GM23338 (cell line): Measurements from ENCODE around the gene SFRP2. TPM values are rescaled to one million over a fixed set of nuclear protein-coding genes. Genes with fewer than 3 reads are reported as not detected.

Experiments
- ATAC-seq: fragments of 200-7000 bp; cut with Tn5 transposase; 3 replicates; pipeline ENCODE4 v1.9.1; 2020
- DNase-seq: peaks from one replicate; pipeline ENCODE4 v3.0.0-alpha.2; 2015; ENCODE audit warnings: low spot score
- H2AFZ ChIP-seq: fragments of 200-600 bp; sonication (generic); 2 replicates; pipeline ENCODE4 v1.8.0; 2016; ENCODE audit warnings: antibody characterized with exemption, mild to moderate bottlenecking, moderate library complexity
- H3F3A ChIP-seq: fragments of 200-600 bp; sonication (generic); replicated peaks from 2 replicates; pipeline ENCODE4 v1.8.0; 2017; ENCODE audit warnings: antibody characterized with exemption, mixed run types, low read depth
- H3K27ac ChIP-seq: fragments of 200-600 bp; sonication (generic); 2 replicates; pipeline ENCODE4 v1.6.1; 2016; ENCODE audit warnings: low read depth
- H3K27me3 ChIP-seq: fragments of 200-600 bp; sonication (generic); 2 replicates; pipeline ENCODE4 v1.8.0; 2016; ENCODE audit warnings: mild to moderate bottlenecking, mixed run types, moderate library complexity; ENCODE audit not compliant: insufficient read depth
- H3K36me3 ChIP-seq: fragments of 200-600 bp; sonication (generic); 2 replicates; pipeline ENCODE4 v1.8.0; 2016; ENCODE audit warnings: mild to moderate bottlenecking; ENCODE audit not compliant: insufficient read depth
- H3K4me1 ChIP-seq: fragments of 200-600 bp; sonication (generic); 2 replicates; pipeline ENCODE4 v1.8.0; 2016; ENCODE audit warnings: mild to moderate bottlenecking, moderate library complexity; ENCODE audit not compliant: insufficient read depth
- H3K4me2 ChIP-seq: fragments of 200-600 bp; sonication (generic); 2 replicates; pipeline ENCODE4 v1.7.1; 2017; ENCODE audit warnings: mixed run types
- H3K4me3 ChIP-seq: fragments of 200-600 bp; sonication (generic); 2 replicates; pipeline ENCODE4 v1.6.1; 2016; ENCODE audit warnings: mixed run types
- H3K79me2 ChIP-seq: fragments of 200-600 bp; sonication (generic); replicated peaks from 2 replicates; pipeline ENCODE4 v1.8.0; 2017; ENCODE audit warnings: mild to moderate bottlenecking; ENCODE audit not compliant: insufficient read depth
- H3K9me2 ChIP-seq: fragments of 200-600 bp; sonication (generic); 2 replicates; pipeline ENCODE4 v1.8.0; 2017; ENCODE audit not compliant: insufficient read depth
- H4K20me1 ChIP-seq: fragments of 200-600 bp; sonication (generic); replicated peaks from 2 replicates; pipeline ENCODE4 v1.8.0; 2017; ENCODE audit warnings: mild to moderate bottlenecking; ENCODE audit not compliant: insufficient read depth
- H3K27ac Mint-ChIP-seq: 2 replicates; pipeline ENCODE4 v1.8.0; 2020; ENCODE audit warnings: inconsistent platforms, mild to moderate bottlenecking, moderate library complexity, mixed read lengths
- H3K27me3 Mint-ChIP-seq: 3 replicates; pipeline ENCODE4 v1.8.0; 2022; ENCODE audit warnings: low read depth, mild to moderate bottlenecking, moderate library complexity, mixed read lengths, inconsistent platforms; ENCODE audit not compliant: insufficient read depth, poor library complexity
- H3K36me3 Mint-ChIP-seq: 3 replicates; pipeline ENCODE4 v1.8.0; 2021; ENCODE audit warnings: low read depth, mild to moderate bottlenecking, inconsistent platforms, moderate library complexity, mixed read lengths
- H3K4me1 Mint-ChIP-seq: 3 replicates; pipeline ENCODE4 v1.8.0; 2020; ENCODE audit warnings: mild to moderate bottlenecking, inconsistent platforms, mixed read lengths
- H3K4me3 Mint-ChIP-seq: 3 replicates; pipeline ENCODE4 v1.8.0; 2021; ENCODE audit warnings: moderate library complexity, mild to moderate bottlenecking, inconsistent platforms, mixed read lengths
- H3K9me3 Mint-ChIP-seq: 3 replicates; pipeline ENCODE4 v1.8.0; 2020; ENCODE audit warnings: moderate library complexity, mild to moderate bottlenecking, inconsistent platforms, mixed read lengths
- CREB1 ChIP-seq: fragments of 250-450 bp; sonication (Bioruptor Pico); IDR thresholded peaks from 2 replicates; pipeline ENCODE4 v1.5.0; 2020; ENCODE audit warnings: low read depth, mild to moderate bottlenecking, moderate library complexity
- CTCF ChIP-seq, 2 experiments: fragments of 200-600 bp in 1 of 2; sonication (generic) in 1 of 2; conservative IDR thresholded peaks; 2 replicates each; pipeline versions ENCODE4 v1.5.1 to v1.6.1; 2016 to 2017; ENCODE audit warnings: antibody characterized with exemption in 2 of 2, low read depth in 2 of 2, mild to moderate bottlenecking in 2 of 2, moderate library complexity in 1 of 2
- ETS1 ChIP-seq: IDR thresholded peaks from 2 replicates; pipeline ENCODE4 v1.6.1; 2016; ENCODE audit warnings: antibody characterized with exemption
- EZH2phosphoT487 ChIP-seq: fragments of 200-600 bp; sonication (generic); IDR thresholded peaks from one replicate; pipeline ENCODE4 v1.8.1; 2018; ENCODE audit warnings: antibody characterized with exemption; ENCODE audit not compliant: unreplicated experiment
- JUNB ChIP-seq: IDR thresholded peaks from one replicate; pipeline ENCODE4 v1.6.1; 2016; ENCODE audit warnings: antibody characterized with exemption; ENCODE audit not compliant: unreplicated experiment
- NANOG ChIP-seq: IDR thresholded peaks from 2 replicates; pipeline ENCODE4 v1.6.1; 2016; ENCODE audit warnings: antibody characterized with exemption, borderline replicate concordance
- STAT1 ChIP-seq: IDR thresholded peaks from one replicate; pipeline ENCODE4 v1.6.1; 2016; ENCODE audit warnings: antibody characterized with exemption; ENCODE audit not compliant: unreplicated experiment
- ZNF114 ChIP-seq: fragments of 250-450 bp; sonication (Bioruptor Pico); IDR thresholded peaks from 2 replicates; pipeline ENCODE4 v1.5.0; 2020; ENCODE audit warnings: mild to moderate bottlenecking, moderate library complexity
- ZNF331 ChIP-seq: fragments of 250-450 bp; sonication (Bioruptor Pico); IDR thresholded peaks from 2 replicates; pipeline ENCODE4 v1.5.0; 2020; ENCODE audit warnings: low read depth, mild to moderate bottlenecking, moderate library complexity
- ZNF462 ChIP-seq: fragments of 250-450 bp; sonication (Bioruptor Pico); IDR thresholded peaks from 2 replicates; pipeline ENCODE4 v1.5.0; 2020; ENCODE audit warnings: mild to moderate bottlenecking, moderate library complexity
- polyA plus RNA-seq: library from polyadenylated mRNA; unstranded; fragments of >200 nt; fragmentation: Nextera tagmentation; extraction: Ambion mirVana; gene quantifications from 2 replicates; pipeline ENCODE4 v1.2.1, GENCODE V29; 2016
- total RNA-seq: library from RNA; depleted of rRNA; stranded (reverse); fragments of >200 nt; shearing (Covaris generic); gene quantifications from 2 replicates; pipeline ENCODE4 v1.2.3, GENCODE V29; 2014
- TF ChIP-seq, protein P1 (sequence below): IDR thresholded peaks from one replicate; pipeline ENCODE4 v1.6.1; 2018; ENCODE audit warnings: antibody characterized with exemption; ENCODE audit not compliant: unreplicated experiment

Gene SFRP2
- total and polyA plus RNA-seq, 2 experiments from 2014 or later: 219 to 286 TPM

DNA sequence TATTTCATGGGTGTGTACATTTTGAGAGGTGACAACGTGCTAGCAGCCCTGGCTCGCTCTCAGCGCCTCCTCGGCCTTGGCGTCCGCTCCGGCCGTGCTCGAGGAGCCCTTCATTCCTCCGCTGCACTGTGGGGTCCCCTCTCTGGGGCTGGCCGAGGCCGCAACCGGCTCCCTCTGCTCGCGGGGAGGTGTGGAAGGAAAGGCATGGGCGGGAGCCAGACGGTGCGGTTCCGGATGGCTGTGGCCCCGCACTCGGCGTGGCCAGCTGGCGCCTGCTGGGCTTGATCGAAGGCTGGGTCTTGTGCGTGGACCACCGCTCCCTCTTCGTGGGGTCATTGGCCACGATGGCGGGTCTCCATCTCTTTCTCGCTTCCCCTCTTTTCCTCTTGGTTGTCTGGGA, 17.2 kb upstream of the SFRP2 start:
- H3K36me3 ChIP-seq: no peaks in the 10 kb centered on the region
- no peak overlapping the region for H3K4me3 ChIP-seq
- H3F3A ChIP-seq: no peaks in the 10 kb centered on the region
- H3K27me3 ChIP-seq: no peaks in the 10 kb centered on the region
- no peaks in the 10 kb centered on the region for H3K9me2 ChIP-seq
- H2AFZ ChIP-seq: no peak overlapping the region
- no peak overlapping the region for H3K27ac ChIP-seq
- no peaks in the 10 kb centered on the region for H3K4me1 ChIP-seq
- H3K79me2 ChIP-seq: no peaks in the 10 kb centered on the region
- H3K4me3 Mint-ChIP-seq: no peak overlapping the region
- no peak for ATAC-seq
- TF ChIP-seq JUNB (no peak), CTCF (conservative IDR thresholded peaks at IDR 0.05; ENCODE audit: low read depth in 2 of 2) (no peak), NANOG (no peak), ZNF331 (CRISPR knock-in tag) (no peak), STAT1 (no peak), ZNF114 (no peak), ZNF462 (CRISPR knock-in tag) (no peak), EZH2phosphoT487 (no peak), ETS1 (no peak), CREB1 (no peak)
- TF ChIP-seq, protein P1, sequence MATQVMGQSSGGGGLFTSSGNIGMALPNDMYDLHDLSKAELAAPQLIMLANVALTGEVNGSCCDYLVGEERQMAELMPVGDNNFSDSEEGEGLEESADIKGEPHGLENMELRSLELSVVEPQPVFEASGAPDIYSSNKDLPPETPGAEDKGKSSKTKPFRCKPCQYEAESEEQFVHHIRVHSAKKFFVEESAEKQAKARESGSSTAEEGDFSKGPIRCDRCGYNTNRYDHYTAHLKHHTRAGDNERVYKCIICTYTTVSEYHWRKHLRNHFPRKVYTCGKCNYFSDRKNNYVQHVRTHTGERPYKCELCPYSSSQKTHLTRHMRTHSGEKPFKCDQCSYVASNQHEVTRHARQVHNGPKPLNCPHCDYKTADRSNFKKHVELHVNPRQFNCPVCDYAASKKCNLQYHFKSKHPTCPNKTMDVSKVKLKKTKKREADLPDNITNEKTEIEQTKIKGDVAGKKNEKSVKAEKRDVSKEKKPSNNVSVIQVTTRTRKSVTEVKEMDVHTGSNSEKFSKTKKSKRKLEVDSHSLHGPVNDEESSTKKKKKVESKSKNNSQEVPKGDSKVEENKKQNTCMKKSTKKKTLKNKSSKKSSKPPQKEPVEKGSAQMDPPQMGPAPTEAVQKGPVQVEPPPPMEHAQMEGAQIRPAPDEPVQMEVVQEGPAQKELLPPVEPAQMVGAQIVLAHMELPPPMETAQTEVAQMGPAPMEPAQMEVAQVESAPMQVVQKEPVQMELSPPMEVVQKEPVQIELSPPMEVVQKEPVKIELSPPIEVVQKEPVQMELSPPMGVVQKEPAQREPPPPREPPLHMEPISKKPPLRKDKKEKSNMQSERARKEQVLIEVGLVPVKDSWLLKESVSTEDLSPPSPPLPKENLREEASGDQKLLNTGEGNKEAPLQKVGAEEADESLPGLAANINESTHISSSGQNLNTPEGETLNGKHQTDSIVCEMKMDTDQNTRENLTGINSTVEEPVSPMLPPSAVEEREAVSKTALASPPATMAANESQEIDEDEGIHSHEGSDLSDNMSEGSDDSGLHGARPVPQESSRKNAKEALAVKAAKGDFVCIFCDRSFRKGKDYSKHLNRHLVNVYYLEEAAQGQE: no peak
- H3K36me3 Mint-ChIP-seq: peaks cover 2% of the 10 kb centered on the region; the same call in 2 of the 3 replicates
- peaks cover 6% of the 10 kb centered on the region; the same call in 2 of the 3 replicates for H3K9me3 Mint-ChIP-seq
- H3K27ac Mint-ChIP-seq: no peak overlapping the region
- no peaks in the 10 kb centered on the region for H3K4me1 Mint-ChIP-seq
- no peaks in the 10 kb centered on the region for H4K20me1 ChIP-seq
- H3K27me3 Mint-ChIP-seq: no peaks in the 10 kb centered on the region
- no peak overlapping the region for H3K4me2 ChIP-seq
- DNase-seq: no peak
